Central memory CD4-positive, alpha-beta T cell (primary cell): ENCODE data around the gene TOPAZ1.

Experiments
- DNase-seq: peaks from one replicate; pipeline ENCODE4 v3.0.0; 2022
- total RNA-seq, 3 experiments: gene quantifications; one replicate each; lab custom pipeline; 2026; lab: John Stamatoyannopoulos, UW

Gene TOPAZ1
- 0 to 0.04 (median 0) reads per million in 3 experiments for total RNA-seq

DNA sequence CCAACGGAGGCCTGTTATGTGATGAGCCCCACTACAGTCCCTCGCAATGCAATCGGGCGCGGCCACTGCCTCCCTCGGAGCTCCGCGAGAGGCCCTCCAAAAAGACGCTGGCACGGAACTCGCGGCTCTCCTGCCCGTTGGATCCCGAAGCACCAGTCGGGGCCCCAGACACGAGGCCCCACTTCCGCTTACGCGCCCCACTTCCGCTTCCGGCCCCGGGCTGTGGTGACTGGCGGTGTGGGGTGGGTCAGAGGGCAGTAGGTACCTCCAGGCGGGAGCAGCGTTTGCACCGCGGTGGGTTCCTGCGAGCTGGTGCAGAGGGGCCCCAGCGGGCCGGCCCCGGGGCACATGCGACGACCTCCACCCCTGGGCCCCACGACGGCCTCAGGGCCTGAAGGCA is at the start of gene TOPAZ1:
Gene TOPAZ1 (plus strand): TSS at position 181 of the 400 bp plus-strand sequence. CDS start 168 bp downstream, at position 349.
- DNase-seq = no peak

GRCh38 chr3:44198284-44199269 is 43.1 kb upstream of the TOPAZ1 start:
- DNase-seq = peak; percentile 42

GRCh38 chr3:44206261-44206660 is 35.4 kb upstream of the TOPAZ1 start:
- no peak for DNase-seq

DNA sequence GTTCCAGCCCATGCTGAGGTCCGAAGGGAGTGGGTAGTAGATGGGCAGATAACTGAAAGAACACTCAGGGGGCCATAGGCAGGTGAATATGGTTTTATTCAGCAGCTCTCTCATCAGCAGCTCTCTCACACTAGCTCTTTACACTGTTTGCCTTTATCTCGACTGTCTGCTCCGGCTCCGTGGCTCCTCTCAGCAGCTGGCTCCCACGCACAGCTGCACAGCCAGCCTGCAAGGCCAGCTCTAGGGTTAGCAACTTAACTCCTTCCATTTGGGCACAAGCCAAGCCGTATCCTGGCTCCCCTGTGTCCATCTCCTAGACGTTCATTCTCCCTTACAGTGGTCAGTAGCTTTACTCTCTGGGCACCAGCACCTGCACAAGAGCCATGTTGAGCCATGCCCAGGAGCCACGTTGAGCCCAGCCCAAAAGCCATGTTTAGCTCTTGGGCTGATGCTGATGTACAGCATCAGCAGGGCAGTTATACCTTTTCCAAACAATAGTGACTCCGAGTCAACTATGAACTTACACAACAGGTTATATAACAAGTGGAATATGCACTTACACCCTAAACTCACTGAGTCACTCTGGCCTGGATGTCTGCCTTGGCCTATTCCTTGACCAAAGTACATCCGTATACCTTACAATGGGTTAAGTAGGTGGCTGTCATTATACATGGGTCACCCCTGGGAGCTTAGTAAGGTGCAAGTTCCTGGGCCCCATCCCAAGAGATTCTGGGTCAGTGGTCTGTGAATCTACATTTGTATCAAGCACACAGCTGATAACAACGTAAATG is 34.6 kb upstream of the TOPAZ1 start:
- DNase-seq = no peak

- DNase-seq = peak; percentile 24
Observed at GRCh38 chr3:44208086-44208485, 33.6 kb upstream of the TOPAZ1 start.

GRCh38 chr3:44208568-44208967 is 33.1 kb upstream of the TOPAZ1 start:
- no peak for DNase-seq

- no peak for DNase-seq
Observed at GRCh38 chr3:44210967-44211366, 30.7 kb upstream of the TOPAZ1 start.

GRCh38 chr3:44222337-44222736 is 19.3 kb upstream of the TOPAZ1 start:
- no peak for DNase-seq

GRCh38 chr3:44223299-44223698 is 18.4 kb upstream of the TOPAZ1 start:
- no peak for DNase-seq

DNA sequence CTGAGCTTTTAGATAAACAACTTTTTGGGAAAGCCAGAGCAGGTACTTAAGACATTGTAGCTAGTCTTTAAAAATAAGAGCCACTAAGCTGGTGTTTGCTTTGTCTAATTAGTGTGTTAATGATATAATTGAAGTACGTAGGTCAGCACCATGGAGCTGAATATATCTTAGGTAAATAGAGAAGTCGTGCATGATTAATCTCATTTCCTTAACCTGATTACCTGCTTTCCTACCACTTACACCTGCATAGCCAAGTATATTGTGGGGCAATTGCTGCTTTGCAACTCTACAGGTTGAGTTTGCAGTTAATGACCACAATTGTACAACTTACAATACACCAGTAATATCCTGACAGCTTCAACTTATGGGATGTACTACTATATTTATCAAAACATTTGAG is 17.6 kb upstream of the TOPAZ1 start:
- no peak for DNase-seq

GRCh38 chr3:44226573-44226972 is 15.1 kb upstream of the TOPAZ1 start:
- DNase-seq = no peak

DNA sequence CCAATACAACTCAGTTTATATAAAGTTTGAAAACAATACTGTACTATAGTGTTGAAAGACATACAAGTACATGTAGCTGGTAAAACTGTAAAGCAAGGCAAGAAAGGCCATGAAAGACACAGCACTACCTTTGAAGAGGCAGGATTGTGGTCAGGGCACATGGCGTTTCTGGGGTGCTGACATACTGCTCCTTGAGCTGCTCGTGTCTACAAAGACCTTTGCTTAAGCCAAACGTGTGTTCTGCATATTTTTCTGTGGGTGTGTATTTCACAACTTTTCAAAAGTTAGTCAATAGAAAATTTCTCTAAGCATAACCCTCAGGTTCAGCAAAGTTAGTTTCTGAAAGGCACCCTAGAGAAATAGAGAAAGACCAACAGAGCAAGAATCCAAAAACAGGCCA is 14.1 kb upstream of the TOPAZ1 start:
- no peak for DNase-seq

DNA sequence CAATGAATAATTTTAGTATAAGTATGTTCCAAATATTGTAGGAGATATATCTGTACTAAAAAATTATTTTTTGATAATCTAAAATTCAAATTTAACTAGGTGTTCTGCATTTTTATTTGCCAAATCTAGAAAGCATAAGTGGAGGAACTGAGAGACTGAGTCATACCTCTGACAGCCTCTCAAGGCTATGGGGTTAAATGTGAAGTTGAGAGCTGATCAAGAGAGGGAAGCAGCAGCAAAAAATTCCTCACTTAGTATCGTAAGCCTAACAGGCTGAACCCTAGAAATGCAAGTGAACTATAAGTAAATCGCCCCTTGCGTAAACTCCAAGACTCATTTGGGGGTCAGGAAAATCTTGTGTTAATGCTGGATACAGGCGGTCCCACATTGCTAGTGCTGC is 12.8 kb upstream of the TOPAZ1 start:
- no peak for DNase-seq

- DNase-seq = no peak
Observed at GRCh38 chr3:44232407-44232806, 9.3 kb upstream of the TOPAZ1 start.

DNA sequence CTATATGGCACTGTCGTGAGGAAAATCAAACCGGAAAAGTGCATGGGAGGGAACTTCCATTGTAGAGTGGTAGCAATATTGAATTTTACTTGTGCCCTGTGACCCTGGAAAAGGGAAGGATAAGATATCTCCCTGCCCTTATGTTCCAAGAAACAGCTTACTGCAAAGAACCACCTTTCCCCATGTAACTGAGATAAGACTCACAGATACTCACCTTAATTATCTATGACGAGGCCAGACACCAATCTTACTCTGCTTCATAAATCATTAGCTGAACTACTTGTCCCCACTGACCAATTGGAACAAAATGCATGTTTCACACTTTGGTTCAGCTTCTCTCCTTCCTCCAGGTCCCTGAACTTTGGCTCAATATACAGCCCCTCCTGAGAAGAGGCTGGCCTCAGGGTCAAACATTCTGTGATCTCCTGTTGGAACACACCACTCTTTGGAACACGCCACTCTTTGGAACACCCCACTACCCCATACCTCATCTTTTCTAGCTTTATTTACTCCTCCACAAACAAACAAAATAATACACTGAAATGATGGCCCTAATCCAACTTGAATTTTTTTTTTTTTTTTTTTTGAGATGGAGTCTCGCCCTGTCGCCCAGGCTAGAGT is 6.9 kb upstream of the TOPAZ1 start:
- DNase-seq = no peak

- DNase-seq = peak; percentile 46
Observed at GRCh38 chr3:44235604-44236484, 5.8 kb upstream of the TOPAZ1 start.

DNA sequence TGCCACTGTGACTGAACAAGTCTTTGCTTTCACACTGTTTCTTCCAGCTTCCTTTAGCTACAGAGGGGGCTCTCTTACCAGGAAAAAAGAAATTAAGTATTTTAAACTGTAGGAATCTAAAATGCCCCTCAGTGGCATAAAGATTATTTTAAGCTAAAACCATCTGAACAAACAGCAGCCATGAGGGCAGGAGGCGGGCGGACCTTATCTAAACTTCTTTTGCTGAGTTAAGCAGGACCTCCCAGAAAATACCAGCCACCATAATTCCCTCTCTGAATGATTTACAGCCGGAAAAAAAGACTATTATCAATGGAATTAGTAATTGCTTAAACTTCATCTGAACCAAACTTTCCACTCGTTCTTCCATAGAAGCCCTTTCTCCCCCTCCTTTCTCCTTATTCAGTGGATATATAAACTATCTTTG is 5.2 kb upstream of the TOPAZ1 start:
- no peak for DNase-seq

DNA sequence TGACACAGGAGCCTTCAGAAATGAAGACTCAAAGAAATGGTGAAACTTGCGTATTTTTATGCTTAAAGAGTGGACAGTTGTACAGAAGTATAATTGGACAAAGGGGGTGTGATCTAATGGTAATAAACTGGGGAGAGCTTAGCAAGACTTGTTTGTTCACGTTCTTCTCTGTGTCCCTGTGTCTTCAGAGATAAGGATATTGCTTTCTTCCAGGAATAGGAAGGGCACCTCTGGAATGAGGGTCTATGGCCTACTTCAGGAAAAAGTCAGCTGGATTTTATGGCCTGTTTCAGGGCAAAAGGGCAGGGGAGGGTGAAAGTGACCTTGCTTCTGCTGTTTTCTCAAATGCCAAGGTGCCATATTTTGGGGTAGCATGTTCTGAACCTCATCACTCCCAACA is 4.5 kb upstream of the TOPAZ1 start:
- no peak for DNase-seq

DNA sequence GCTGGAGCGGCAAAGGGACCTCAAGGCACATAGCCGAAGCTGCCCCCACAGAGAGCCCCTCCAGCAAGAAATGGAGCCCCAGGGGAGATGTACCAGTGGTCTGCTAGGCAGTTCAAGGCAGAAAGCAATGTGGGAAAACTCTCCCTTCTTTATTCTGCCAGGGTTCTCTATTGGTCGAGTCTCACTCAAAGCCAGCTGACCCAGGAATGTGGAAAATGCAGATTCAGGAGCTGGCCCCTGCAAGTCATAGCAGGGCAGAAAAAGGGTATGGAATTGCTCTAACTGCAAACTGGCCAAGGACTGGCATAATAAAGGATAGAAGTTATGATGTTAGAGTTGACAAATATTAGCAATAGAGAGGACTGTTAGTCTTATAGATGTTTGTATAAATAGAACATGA is 4.0 kb upstream of the TOPAZ1 start:
- no peak for DNase-seq

- DNase-seq = no peak
Observed at GRCh38 chr3:44238889-44239288, 2.8 kb upstream of the TOPAZ1 start.

- DNase-seq = no peak
Observed at GRCh38 chr3:44240061-44240460, 1.6 kb upstream of the TOPAZ1 start.

- no peak for DNase-seq
Observed at GRCh38 chr3:44242721-44243120, 1.0 kb downstream of the TOPAZ1 start.
